ENCODE data around the gene PDE8A.

PDE8A gene

DNA sequence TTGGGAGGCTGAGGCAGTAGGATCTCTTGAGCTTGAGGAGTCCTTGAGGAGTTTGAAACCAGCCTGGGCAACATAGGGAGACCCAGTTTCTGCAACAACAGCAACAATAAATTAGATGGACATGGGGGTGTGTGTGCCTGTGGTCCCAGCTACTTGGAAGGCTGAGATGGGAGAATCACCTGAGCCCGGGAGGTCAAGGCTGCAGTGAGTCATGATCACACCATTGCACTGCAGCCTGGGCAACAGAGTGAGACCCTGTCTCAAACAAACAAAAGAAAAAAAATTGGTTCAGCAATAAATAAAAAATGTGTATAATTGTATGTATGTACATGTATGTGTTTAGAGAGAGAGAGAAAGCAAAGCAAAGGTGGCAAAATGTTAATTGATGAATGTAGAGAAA, 83.1 kb downstream of the PDE8A start:
- Histone ChIP-seq H3K36me3 (ENCODE audit: control insufficient read depth, insufficient read depth, low read length, severe bottlenecking) (peaks cover 21% of the 10 kb centered on the region), H3K4me3 (ENCODE audit: low read length) (no peak overlapping the region), H3K27me3 (replicated peaks; ENCODE audit: control insufficient read depth, insufficient read depth, low read length) (no peaks in the 10 kb centered on the region), H3K9me3 (ENCODE audit: control insufficient read depth, low read length) (peaks cover 6% of the 10 kb centered on the region), H3K4me1 (ENCODE audit: control insufficient read depth, insufficient read depth, low read length) (peaks cover 10% of the 10 kb centered on the region), H3K9ac (ENCODE audit: low read length) (no peak overlapping the region)
- DNase-seq (ENCODE audit: low read depth), result no peak

DNA sequence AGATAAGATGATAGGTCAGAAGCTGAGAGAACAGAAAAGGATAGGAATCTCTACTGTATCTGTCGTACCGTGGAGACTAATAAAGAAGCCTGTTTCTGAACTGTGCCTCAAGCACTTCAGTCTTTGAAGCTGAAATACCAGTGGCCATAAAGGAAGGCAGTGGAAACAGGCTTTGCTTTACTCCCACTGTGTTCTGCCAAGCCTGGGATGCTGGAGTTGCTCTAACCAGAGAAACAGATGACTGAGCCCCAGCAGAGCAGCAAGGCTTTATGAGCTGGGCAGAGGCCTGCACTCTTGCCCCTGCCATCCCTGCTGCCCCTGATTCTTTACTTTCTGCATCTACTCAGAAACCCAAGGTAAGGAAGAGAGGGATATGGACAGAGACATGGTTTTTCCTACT, 89.4 kb downstream of the PDE8A start:
- Histone ChIP-seq H3K9ac (ENCODE audit: low read length) (no peak overlapping the region), H3K4me3 (ENCODE audit: low read length) (no peak overlapping the region), H3K9me3 (ENCODE audit: control insufficient read depth, low read length) (no peaks in the 10 kb centered on the region), H3K4me1 (ENCODE audit: control insufficient read depth, insufficient read depth, low read length) (no peaks in the 10 kb centered on the region), H3K27me3 (replicated peaks; ENCODE audit: control insufficient read depth, insufficient read depth, low read length) (no peaks in the 10 kb centered on the region), H3K36me3 (ENCODE audit: control insufficient read depth, insufficient read depth, low read length, severe bottlenecking) (peaks cover 25% of the 10 kb centered on the region)
- no peak for DNase-seq (ENCODE audit: low read depth)

DNA sequence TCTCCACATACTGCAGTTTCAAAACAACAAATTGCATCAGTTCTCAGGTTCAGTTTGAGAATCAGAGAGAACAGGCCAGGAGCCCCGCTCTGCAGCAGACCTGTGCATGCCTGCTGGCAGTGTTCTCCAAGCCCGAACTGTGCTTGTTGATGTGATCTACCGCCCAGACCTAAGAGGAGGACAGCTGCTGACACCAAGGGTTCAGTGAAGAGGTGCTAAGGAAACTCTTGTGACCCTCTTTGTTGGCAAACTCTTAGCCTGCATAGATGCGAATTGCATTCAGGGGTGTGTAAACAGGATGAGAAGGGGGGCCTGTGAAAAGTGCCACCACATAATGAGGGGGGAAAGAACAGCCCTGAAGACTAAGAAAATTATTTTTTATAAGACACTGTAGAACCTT, 89.8 kb downstream of the PDE8A start:
- no peak overlapping the region for H3K4me3 ChIP-seq (ENCODE audit: low read length)
- no peaks in the 10 kb centered on the region for H3K27me3 ChIP-seq (replicated peaks; ENCODE audit: control insufficient read depth, insufficient read depth, low read length)
- DNase-seq (ENCODE audit: low read depth), result no peak
- peaks cover 25% of the 10 kb centered on the region for H3K36me3 ChIP-seq (ENCODE audit: control insufficient read depth, insufficient read depth, low read length, severe bottlenecking)
- no peak overlapping the region for H3K9ac ChIP-seq (ENCODE audit: low read length)
- H3K4me1 ChIP-seq (ENCODE audit: control insufficient read depth, insufficient read depth, low read length), result no peaks in the 10 kb centered on the region
- H3K9me3 ChIP-seq (ENCODE audit: control insufficient read depth, low read length), result no peaks in the 10 kb centered on the region

- peaks cover 18% of the 10 kb centered on the region for H3K36me3 ChIP-seq (ENCODE audit: control insufficient read depth, insufficient read depth, low read length, severe bottlenecking)
- no peaks in the 10 kb centered on the region for H3K9me3 ChIP-seq (ENCODE audit: control insufficient read depth, low read length)
- H3K4me1 ChIP-seq (ENCODE audit: control insufficient read depth, insufficient read depth, low read length), result no peaks in the 10 kb centered on the region
- no peaks in the 10 kb centered on the region for H3K27me3 ChIP-seq (replicated peaks; ENCODE audit: control insufficient read depth, insufficient read depth, low read length)
- DNase-seq (ENCODE audit: low read depth), result no peak
- no peak overlapping the region for H3K4me3 ChIP-seq (ENCODE audit: low read length)
- H3K9ac ChIP-seq (ENCODE audit: low read length), result no peak overlapping the region
Observed at GRCh38 chr15:85072917-85073316, 91.3 kb downstream of the PDE8A start.

DNA sequence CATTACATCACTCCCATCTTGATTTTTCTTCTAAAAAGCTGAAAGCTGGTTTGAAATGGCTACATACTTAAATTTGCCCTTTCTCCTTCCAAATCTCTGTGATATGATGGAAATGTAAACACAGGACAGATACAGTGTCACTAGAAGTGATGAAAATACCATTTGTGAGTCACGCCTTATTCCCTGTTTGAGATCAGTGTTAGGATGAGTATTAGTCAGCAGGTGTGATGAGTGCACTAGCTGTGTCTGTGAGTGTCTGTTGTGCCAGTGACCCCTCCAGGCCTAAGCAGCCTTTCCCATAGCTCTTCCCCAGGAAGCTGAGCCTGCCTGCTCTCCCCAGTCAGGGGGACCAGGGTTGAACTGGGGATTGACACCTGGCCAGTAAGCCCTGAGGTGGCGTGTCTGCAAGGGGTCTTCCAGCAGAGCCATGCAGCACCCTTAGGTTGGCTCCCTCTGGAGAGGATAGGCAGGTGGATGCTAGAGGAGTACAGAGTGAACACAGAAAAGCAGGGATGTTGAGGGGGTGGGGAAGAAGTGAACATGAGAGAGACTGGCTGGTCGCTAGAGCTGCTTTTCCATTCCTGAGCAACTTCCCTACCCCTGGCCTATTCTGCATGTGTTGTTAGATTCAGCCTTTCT, 92.0 kb downstream of the PDE8A start:
- H3K36me3 ChIP-seq (ENCODE audit: control insufficient read depth, insufficient read depth, low read length, severe bottlenecking), result peaks cover 11% of the 10 kb centered on the region
- no peak overlapping the region for H3K9ac ChIP-seq (ENCODE audit: low read length)
- H3K27me3 ChIP-seq (replicated peaks; ENCODE audit: control insufficient read depth, insufficient read depth, low read length), result no peaks in the 10 kb centered on the region
- H3K4me1 ChIP-seq (ENCODE audit: control insufficient read depth, insufficient read depth, low read length), result no peaks in the 10 kb centered on the region
- H3K9me3 ChIP-seq (ENCODE audit: control insufficient read depth, low read length), result no peaks in the 10 kb centered on the region
- no peak for DNase-seq (ENCODE audit: low read depth)
- H3K4me3 ChIP-seq (ENCODE audit: low read length), result no peak overlapping the region

DNA sequence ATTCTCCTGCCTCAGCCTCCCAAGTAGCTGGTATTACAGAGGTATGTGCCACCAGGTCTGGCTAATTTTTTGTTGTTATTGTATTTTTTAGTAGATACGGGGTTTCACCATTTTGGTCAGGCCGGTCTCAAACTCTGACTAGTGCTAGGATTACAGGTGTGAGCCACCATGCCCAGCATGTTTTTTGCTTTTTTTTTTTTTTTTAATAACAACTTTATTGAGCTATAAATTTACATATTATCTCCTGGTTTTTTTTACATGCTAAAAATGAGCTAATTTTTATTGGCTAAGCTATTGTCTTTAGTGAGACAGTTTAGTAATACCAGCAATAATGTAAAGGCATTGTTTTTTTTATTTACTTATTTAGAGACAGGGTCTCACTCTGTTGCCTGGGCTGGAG, 105.2 kb downstream of the PDE8A start:
- Histone ChIP-seq H3K4me1 (ENCODE audit: control insufficient read depth, insufficient read depth, low read length) (no peaks in the 10 kb centered on the region), H3K9ac (ENCODE audit: low read length) (no peak overlapping the region), H3K27me3 (replicated peaks; ENCODE audit: control insufficient read depth, insufficient read depth, low read length) (no peaks in the 10 kb centered on the region), H3K36me3 (ENCODE audit: control insufficient read depth, insufficient read depth, low read length, severe bottlenecking) (peaks cover 70% of the 10 kb centered on the region), H3K4me3 (ENCODE audit: low read length) (no peak overlapping the region), H3K9me3 (ENCODE audit: control insufficient read depth, low read length) (no peaks in the 10 kb centered on the region)
- DNase-seq (ENCODE audit: low read depth), result no peak

DNA sequence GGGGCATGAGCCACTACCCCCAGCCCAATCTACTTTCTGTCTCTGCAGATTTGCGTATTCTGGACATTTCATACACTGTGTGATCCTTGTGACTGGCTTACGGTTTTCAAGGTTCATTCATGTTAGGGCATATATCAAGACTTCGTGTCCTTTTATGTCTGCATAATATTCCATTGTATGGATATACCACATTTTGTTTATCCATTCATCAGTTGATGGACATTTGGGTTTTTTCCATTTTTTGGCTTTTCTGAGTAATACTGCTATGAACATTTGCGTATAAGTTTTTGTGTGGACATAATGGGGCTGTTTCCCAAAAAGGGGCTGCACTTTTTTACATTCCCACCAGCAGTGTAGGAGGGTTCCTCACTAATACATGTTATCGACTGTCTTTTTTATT, 106.6 kb downstream of the PDE8A start:
- no peak overlapping the region for H3K9ac ChIP-seq (ENCODE audit: low read length)
- no peaks in the 10 kb centered on the region for H3K9me3 ChIP-seq (ENCODE audit: control insufficient read depth, low read length)
- H3K36me3 ChIP-seq (ENCODE audit: control insufficient read depth, insufficient read depth, low read length, severe bottlenecking), result peaks cover 77% of the 10 kb centered on the region
- no peak overlapping the region for H3K4me3 ChIP-seq (ENCODE audit: low read length)
- H3K27me3 ChIP-seq (replicated peaks; ENCODE audit: control insufficient read depth, insufficient read depth, low read length), result no peaks in the 10 kb centered on the region
- H3K4me1 ChIP-seq (ENCODE audit: control insufficient read depth, insufficient read depth, low read length), result no peaks in the 10 kb centered on the region
- DNase-seq (ENCODE audit: low read depth), result no peak

GRCh38 chr15:85089929-85090597, 108.4 kb downstream of the PDE8A start:
- no peak for DNase-seq (ENCODE audit: low read depth)

GRCh38 chr15:85091990-85092389, 110.3 kb downstream of the PDE8A start:
- H3K9me3 ChIP-seq (ENCODE audit: control insufficient read depth, low read length), result no peaks in the 10 kb centered on the region
- no peaks in the 10 kb centered on the region for H3K4me1 ChIP-seq (ENCODE audit: control insufficient read depth, insufficient read depth, low read length)
- H3K36me3 ChIP-seq (ENCODE audit: control insufficient read depth, insufficient read depth, low read length, severe bottlenecking), result peaks cover 72% of the 10 kb centered on the region
- H3K27me3 ChIP-seq (replicated peaks; ENCODE audit: control insufficient read depth, insufficient read depth, low read length), result no peaks in the 10 kb centered on the region
- no peak for DNase-seq (ENCODE audit: low read depth)
- H3K4me3 ChIP-seq (ENCODE audit: low read length), result no peak overlapping the region
- H3K9ac ChIP-seq (ENCODE audit: low read length), result no peak overlapping the region

More at GRCh38 chr15:85089929-85090597, 108.4 kb downstream of the PDE8A start:
- H3K9me3 ChIP-seq (ENCODE audit: control insufficient read depth, low read length), result no peaks in the 10 kb centered on the region
- H3K4me3 ChIP-seq (ENCODE audit: low read length), result no peak overlapping the region
- no peaks in the 10 kb centered on the region for H3K27me3 ChIP-seq (replicated peaks; ENCODE audit: control insufficient read depth, insufficient read depth, low read length)
- no peaks in the 10 kb centered on the region for H3K4me1 ChIP-seq (ENCODE audit: control insufficient read depth, insufficient read depth, low read length)
- no peak overlapping the region for H3K9ac ChIP-seq (ENCODE audit: low read length)
- H3K36me3 ChIP-seq (ENCODE audit: control insufficient read depth, insufficient read depth, low read length, severe bottlenecking), result peaks cover 68% of the 10 kb centered on the region

- Histone ChIP-seq H3K9ac (ENCODE audit: low read length) (no peak overlapping the region), H3K36me3 (ENCODE audit: control insufficient read depth, insufficient read depth, low read length, severe bottlenecking) (peaks cover 62% of the 10 kb centered on the region), H3K4me3 (ENCODE audit: low read length) (no peak overlapping the region), H3K4me1 (ENCODE audit: control insufficient read depth, insufficient read depth, low read length) (no peaks in the 10 kb centered on the region), H3K9me3 (ENCODE audit: control insufficient read depth, low read length) (no peaks in the 10 kb centered on the region), H3K27me3 (replicated peaks; ENCODE audit: control insufficient read depth, insufficient read depth, low read length) (no peaks in the 10 kb centered on the region)
- peak; percentile 29 for DNase-seq (ENCODE audit: low read depth)
Observed at GRCh38 chr15:85094685-85095084, 113.0 kb downstream of the PDE8A start.

- no peak overlapping the region for H3K9ac ChIP-seq (ENCODE audit: low read length)
- no peaks in the 10 kb centered on the region for H3K27me3 ChIP-seq (replicated peaks; ENCODE audit: control insufficient read depth, insufficient read depth, low read length)
- H3K36me3 ChIP-seq (ENCODE audit: control insufficient read depth, insufficient read depth, low read length, severe bottlenecking), result peaks cover 62% of the 10 kb centered on the region
- no peak for DNase-seq (ENCODE audit: low read depth)
- no peak overlapping the region for H3K4me3 ChIP-seq (ENCODE audit: low read length)
- H3K4me1 ChIP-seq (ENCODE audit: control insufficient read depth, insufficient read depth, low read length), result no peaks in the 10 kb centered on the region
- H3K9me3 ChIP-seq (ENCODE audit: control insufficient read depth, low read length), result no peaks in the 10 kb centered on the region
Observed at GRCh38 chr15:85095566-85095965, 113.9 kb downstream of the PDE8A start.

DNA sequence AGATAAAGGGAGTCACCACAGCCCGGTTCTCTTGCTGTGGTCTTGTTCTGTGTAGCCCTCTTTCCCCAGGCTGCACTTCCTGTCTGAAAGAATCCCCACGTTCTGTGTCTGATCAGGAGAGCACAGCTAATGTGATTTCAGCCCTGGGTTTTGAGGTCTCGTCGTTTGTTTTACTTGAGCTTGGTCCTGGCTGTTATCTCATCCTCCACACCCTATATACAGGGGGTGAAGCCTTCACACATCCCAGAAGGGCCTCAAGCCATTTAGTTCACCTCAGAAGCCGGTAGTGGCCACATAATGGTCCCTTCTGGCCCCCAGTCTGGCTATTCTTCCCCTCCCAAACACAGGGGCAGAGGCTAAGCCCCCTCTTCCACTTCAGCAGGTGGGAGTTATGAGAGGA, 115.6 kb downstream of the PDE8A start:
- Histone ChIP-seq H3K9ac (ENCODE audit: low read length) (no peak overlapping the region), H3K9me3 (ENCODE audit: control insufficient read depth, low read length) (no peaks in the 10 kb centered on the region), H3K4me1 (ENCODE audit: control insufficient read depth, insufficient read depth, low read length) (no peaks in the 10 kb centered on the region), H3K36me3 (ENCODE audit: control insufficient read depth, insufficient read depth, low read length, severe bottlenecking) (peaks cover 60% of the 10 kb centered on the region), H3K4me3 (ENCODE audit: low read length) (no peak overlapping the region), H3K27me3 (replicated peaks; ENCODE audit: control insufficient read depth, insufficient read depth, low read length) (no peaks in the 10 kb centered on the region)
- DNase-seq (ENCODE audit: low read depth), result no peak
